ENCODE measurements around the gene TEX38. TPM values are rescaled to one million over a fixed set of nuclear protein-coding genes. Genes with fewer than 3 reads are reported as not detected.
A peak's percentile ranks its signal among the peaks of the same experiment; 100 is the strongest.

Gene TEX38
- not detected in 2 replicates for total RNA-seq (2022)
- not detected for Bru-seq, nascent RNA
- not detected for BruChase-seq, experiment 1, labeled RNA remaining after a 6-hour chase
- BruChase-seq, experiment 2, labeled RNA remaining after a 2-hour chase = not detected
- long read RNA-seq = 0 reads

- intact Hi-C loops (cut with micrococcal nuclease; ENCODE audit: unreplicated experiment) = no loop called here
Measured at GRCh38 chr1:46671554-46671953, at the start of gene TEX38. TEX38 (plus strand) TSS chr1:46671854; CDS start chr1:46671935, 81 bp downstream.

GRCh38 chr1:46621930-46622329 is 49.7 kb upstream of the TEX38 start:
- DNase-seq = no peak
- CTCF ChIA-PET = interaction anchor here (1.3 kb wide), 1 partner anchor 12 kb away, joined by 4 read pairs; no protein-coding TSS in a partner anchor

More at GRCh38 chr1:46671554-46671953, at the start of gene TEX38:
- no peak within 1 kb of the TSS for H3K4me3 Mint-ChIP-seq (ENCODE audit: low read depth, unreplicated experiment)
- no peaks in the 10 kb centered on the region for H3K36me3 Mint-ChIP-seq (ENCODE audit: insufficient read depth, unreplicated experiment)
- DNase-seq = no peak
- H3K27me3 Mint-ChIP-seq (ENCODE audit: unreplicated experiment) = no peaks in the 10 kb centered on the region
- CTCF ChIA-PET = no interaction called here
- H3K27ac Mint-ChIP-seq (ENCODE audit: unreplicated experiment) = no peak within 1 kb of the TSS
- H3K4me1 Mint-ChIP-seq (ENCODE audit: low read depth, unreplicated experiment) = peaks cover 11% of the 10 kb centered on the region
- H3K9me3 Mint-ChIP-seq (ENCODE audit: low read depth, unreplicated experiment) = no peaks in the 10 kb centered on the region
- TF ChIP-seq, protein P1, sequence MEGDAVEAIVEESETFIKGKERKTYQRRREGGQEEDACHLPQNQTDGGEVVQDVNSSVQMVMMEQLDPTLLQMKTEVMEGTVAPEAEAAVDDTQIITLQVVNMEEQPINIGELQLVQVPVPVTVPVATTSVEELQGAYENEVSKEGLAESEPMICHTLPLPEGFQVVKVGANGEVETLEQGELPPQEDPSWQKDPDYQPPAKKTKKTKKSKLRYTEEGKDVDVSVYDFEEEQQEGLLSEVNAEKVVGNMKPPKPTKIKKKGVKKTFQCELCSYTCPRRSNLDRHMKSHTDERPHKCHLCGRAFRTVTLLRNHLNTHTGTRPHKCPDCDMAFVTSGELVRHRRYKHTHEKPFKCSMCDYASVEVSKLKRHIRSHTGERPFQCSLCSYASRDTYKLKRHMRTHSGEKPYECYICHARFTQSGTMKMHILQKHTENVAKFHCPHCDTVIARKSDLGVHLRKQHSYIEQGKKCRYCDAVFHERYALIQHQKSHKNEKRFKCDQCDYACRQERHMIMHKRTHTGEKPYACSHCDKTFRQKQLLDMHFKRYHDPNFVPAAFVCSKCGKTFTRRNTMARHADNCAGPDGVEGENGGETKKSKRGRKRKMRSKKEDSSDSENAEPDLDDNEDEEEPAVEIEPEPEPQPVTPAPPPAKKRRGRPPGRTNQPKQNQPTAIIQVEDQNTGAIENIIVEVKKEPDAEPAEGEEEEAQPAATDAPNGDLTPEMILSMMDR (IDR thresholded peaks at IDR 0.05; ENCODE audit: unreplicated experiment) = no peak
- BruUV-seq (replicated peaks) = no TSS peak

GRCh38 chr1:46622344-46622743 is 49.3 kb upstream of the TEX38 start:
- Mint-ChIP-seq H3K4me1 (ENCODE audit: low read depth, unreplicated experiment) (no peaks in the 10 kb centered on the region), H3K27me3 (ENCODE audit: unreplicated experiment) (peaks cover 12% of the 10 kb centered on the region), H3K9me3 (ENCODE audit: low read depth, unreplicated experiment) (no peaks in the 10 kb centered on the region), H3K36me3 (ENCODE audit: insufficient read depth, unreplicated experiment) (no peaks in the 10 kb centered on the region), H3K27ac (ENCODE audit: unreplicated experiment) (no peak overlapping the region), H3K4me3 (ENCODE audit: low read depth, unreplicated experiment) (no peak overlapping the region)
- peak; percentile 63 for DNase-seq
- BruUV-seq (replicated peaks) = no TSS peak
- intact Hi-C loops (cut with micrococcal nuclease; ENCODE audit: unreplicated experiment) = loop anchor here (2.0 kb wide), 1 partner anchor 102 kb away; no protein-coding TSS in a partner anchor
- CTCF ChIA-PET = interaction anchor here (1.3 kb wide), 1 partner anchor 12 kb away, joined by 4 read pairs; no protein-coding TSS in a partner anchor
- TF ChIP-seq, protein P1 (IDR thresholded peaks at IDR 0.05; ENCODE audit: unreplicated experiment) = no peak

More at GRCh38 chr1:46621930-46622329, 49.7 kb upstream of the TEX38 start:
- TF ChIP-seq, protein P1 (IDR thresholded peaks at IDR 0.05; ENCODE audit: unreplicated experiment) = no peak
- H3K27me3 Mint-ChIP-seq (ENCODE audit: unreplicated experiment) = peaks cover 12% of the 10 kb centered on the region
- BruUV-seq (replicated peaks) = no TSS peak
- H3K9me3 Mint-ChIP-seq (ENCODE audit: low read depth, unreplicated experiment) = no peaks in the 10 kb centered on the region
- no peak overlapping the region for H3K4me3 Mint-ChIP-seq (ENCODE audit: low read depth, unreplicated experiment)
- no peak overlapping the region for H3K27ac Mint-ChIP-seq (ENCODE audit: unreplicated experiment)
- intact Hi-C loops (cut with micrococcal nuclease; ENCODE audit: unreplicated experiment) = loop anchor here (2.0 kb wide), 1 partner anchor 103 kb away; no protein-coding TSS in a partner anchor
- H3K36me3 Mint-ChIP-seq (ENCODE audit: insufficient read depth, unreplicated experiment) = peaks cover 3% of the 10 kb centered on the region
- no peaks in the 10 kb centered on the region for H3K4me1 Mint-ChIP-seq (ENCODE audit: low read depth, unreplicated experiment)

- no TSS peak for BruUV-seq (replicated peaks)
- intact Hi-C loops (cut with micrococcal nuclease; ENCODE audit: unreplicated experiment) = loop anchor here (2.0 kb wide), 1 partner anchor 101 kb away; no protein-coding TSS in a partner anchor
- CTCF ChIA-PET = no interaction called here
Measured at GRCh38 chr1:46623743-46624644, 47.7 kb upstream of the TEX38 start.

More at GRCh38 chr1:46623743-46624644, 47.7 kb upstream of the TEX38 start:
- Mint-ChIP-seq H3K27me3 (ENCODE audit: unreplicated experiment) (peaks cover under 1% of the 10 kb centered on the region), H3K4me1 (ENCODE audit: low read depth, unreplicated experiment) (no peaks in the 10 kb centered on the region), H3K4me3 (ENCODE audit: low read depth, unreplicated experiment) (no peak overlapping the region), H3K9me3 (ENCODE audit: low read depth, unreplicated experiment) (no peaks in the 10 kb centered on the region), H3K27ac (ENCODE audit: unreplicated experiment) (no peak overlapping the region), H3K36me3 (ENCODE audit: insufficient read depth, unreplicated experiment) (no peaks in the 10 kb centered on the region)
- TF ChIP-seq, protein P1 (IDR thresholded peaks at IDR 0.05; ENCODE audit: unreplicated experiment) = no peak
- DNase-seq = no peak
